GM18511 (cell line): ENCODE measurements around the gene AIMP2.
"Not testable (repeated sequence)": the region's sequence is repeated elsewhere in the genome, so short reads cannot be mapped to it uniquely, and the experiment has no call there.

Experiments
- ATAC-seq: cut with Tn5 transposase; IDR thresholded peaks from one replicate; pipeline ENCODE4 v1.9.1; 2021; ENCODE audit warnings: mild to moderate bottlenecking, moderate library complexity; ENCODE audit not compliant: unreplicated experiment

The AIMP2 gene

GRCh38 chr7:6008668-6009611 is at the start of gene AIMP2, which contains the start of gene PMS2:
Gene AIMP2 (plus strand): TSS chr7:6009272. CDS start chr7:6009364, 92 bp downstream.
Gene PMS2 (minus strand): TSS chr7:6009049. CDS start chr7:6009019, 30 bp downstream.
- ATAC-seq = peak; percentile 97

GRCh38 chr7:5963205-5963604 is 45.9 kb upstream of the AIMP2 start:
- not testable (repeated sequence) for ATAC-seq

- ATAC-seq = not testable (repeated sequence)
These were observed 45.3 kb upstream of the AIMP2 start for GRCh38 chr7:5963810-5964209.

GRCh38 chr7:5970347-5970911 is 38.6 kb upstream of the AIMP2 start, which contains the start of gene RSPH10B:
Gene RSPH10B (minus strand): TSS chr7:5970689. CDS start chr7:5967116, 3,573 bp downstream.
- not testable (repeated sequence) for ATAC-seq

GRCh38 chr7:5973580-5973979 is 35.5 kb upstream of the AIMP2 start:
- not testable (repeated sequence) for ATAC-seq

GRCh38 chr7:5979680-5980314 is 29.3 kb upstream of the AIMP2 start:
- ATAC-seq = not testable (repeated sequence)

- ATAC-seq = not testable (repeated sequence)
These were observed 22.0 kb upstream of the AIMP2 start for GRCh38 chr7:5987061-5987460.

- ATAC-seq = no peak
These were observed 11.8 kb upstream of the AIMP2 start for GRCh38 chr7:5997210-5997808.

- no peak for ATAC-seq
These were observed 1.7 kb upstream of the AIMP2 start for GRCh38 chr7:6007386-6007785.

GRCh38 chr7:6007835-6008590 is 1.1 kb upstream of the AIMP2 start:
- not testable (repeated sequence) for ATAC-seq

- not testable (repeated sequence) for ATAC-seq
These were observed 1.3 kb downstream of the AIMP2 start for GRCh38 chr7:6010370-6010769.

GRCh38 chr7:6011541-6011940 is 2.5 kb downstream of the AIMP2 start:
- no peak for ATAC-seq

GRCh38 chr7:6012355-6013104 is 3.5 kb downstream of the AIMP2 start:
- ATAC-seq = no peak

- ATAC-seq = no peak
These were observed 7.0 kb downstream of the AIMP2 start for GRCh38 chr7:6015917-6016652.

- no peak for ATAC-seq
These were observed 7.5 kb downstream of the AIMP2 start for GRCh38 chr7:6016653-6016966.

GRCh38 chr7:6020371-6021286 is 11.6 kb downstream of the AIMP2 start:
- ATAC-seq = no peak

- ATAC-seq = no peak
These were observed 13.6 kb downstream of the AIMP2 start for GRCh38 chr7:6022707-6023106.

GRCh38 chr7:6023974-6024435 is 14.9 kb downstream of the AIMP2 start:
- no peak for ATAC-seq
